Measurements from ENCODE around the gene ZNF343. TPM values are rescaled to one million over a fixed set of nuclear protein-coding genes. Genes with fewer than 3 reads are reported as not detected.

Gene ZNF343
- total RNA-seq, 2 experiments from 2014 or later, result 6.2 to 8.8 TPM

GRCh38 chr20:2462484-2462883, 46.2 kb downstream of the ZNF343 start:
- ChIA-PET POLR2A (no interaction called here), CTCF (interaction anchor here (2.2 kb wide), 1 partner anchor 11 kb away, joined by 9 read pairs; no protein-coding TSS in a partner anchor)
- Mint-ChIP-seq H3K4me3 (no peak overlapping the region), H3K27ac (no peak overlapping the region), H3K36me3 (ENCODE audit: low read depth) (peaks cover 81% of the 10 kb centered on the region), H3K4me1 (peaks cover 15% of the 10 kb centered on the region), H3K27me3 (no peaks in the 10 kb centered on the region), H3K9me3 (no peaks in the 10 kb centered on the region)
- DNase-seq, result no peak

GRCh38 chr20:2460752-2461424, 47.8 kb downstream of the ZNF343 start:
- POLR2A ChIA-PET, result interaction anchor here (7.6 kb wide), 1 partner anchor 9 kb away, joined by 81 read pairs; the partner anchor contains the start of gene SNRPB
- no peaks in the 10 kb centered on the region for H3K27me3 Mint-ChIP-seq
- peaks cover 3% of the 10 kb centered on the region for H3K4me1 Mint-ChIP-seq
- peaks cover 66% of the 10 kb centered on the region for H3K36me3 Mint-ChIP-seq (ENCODE audit: low read depth)
- no peak overlapping the region for H3K4me3 Mint-ChIP-seq
- CTCF ChIA-PET, result interaction anchor here (1.2 to 2.0 kb wide), 3 partner anchors 9 to 252 kb away, joined by 3 to 9 read pairs (median 7); no protein-coding TSS in a partner anchor
- DNase-seq, result no peak
- no peak overlapping the region for H3K27ac Mint-ChIP-seq
- H3K9me3 Mint-ChIP-seq, result no peaks in the 10 kb centered on the region

GRCh38 chr20:2459981-2460751, 48.5 kb downstream of the ZNF343 start:
- CTCF ChIA-PET, result interaction anchor here (0.6 to 2.0 kb wide), 5 partner anchors 8 to 252 kb away, joined by 3 to 9 read pairs (median 3); no protein-coding TSS in a partner anchor
- Mint-ChIP-seq H3K27ac (no peak overlapping the region), H3K36me3 (ENCODE audit: low read depth) (peaks cover 59% of the 10 kb centered on the region), H3K9me3 (no peaks in the 10 kb centered on the region), H3K27me3 (no peaks in the 10 kb centered on the region), H3K4me1 (peaks cover 2% of the 10 kb centered on the region), H3K4me3 (no peak overlapping the region)
- no peak for DNase-seq
- POLR2A ChIA-PET, result interaction anchor here (7.6 kb wide), 1 partner anchor 10 kb away, joined by 81 read pairs; the partner anchor contains the start of gene SNRPB

- Mint-ChIP-seq H3K4me1 (peaks cover 2% of the 10 kb centered on the region), H3K36me3 (ENCODE audit: low read depth) (peaks cover 48% of the 10 kb centered on the region), H3K27ac (no peak overlapping the region), H3K4me3 (no peak overlapping the region), H3K27me3 (no peaks in the 10 kb centered on the region), H3K9me3 (no peaks in the 10 kb centered on the region)
- CTCF ChIA-PET, result interaction anchor here (0.6 to 4.0 kb wide), 2 partner anchors 72 to 253 kb away, joined by 4 to 19 read pairs; no protein-coding TSS in a partner anchor
- POLR2A ChIA-PET, result interaction anchor here (7.6 kb wide), 1 partner anchor 11 kb away, joined by 81 read pairs; the partner anchor contains the start of gene SNRPB
- no peak for DNase-seq
Observed at GRCh38 chr20:2458919-2459499, 49.7 kb downstream of the ZNF343 start.

- POLR2A ChIA-PET, result interaction anchor here (0.7 to 7.6 kb wide), 3 partner anchors 11 to 33 kb away, joined by 3 to 81 read pairs (median 3); partner anchors contain the start of gene SNRPB
- Mint-ChIP-seq H3K36me3 (ENCODE audit: low read depth) (peaks cover 18% of the 10 kb centered on the region), H3K9me3 (no peaks in the 10 kb centered on the region), H3K4me1 (peaks cover 3% of the 10 kb centered on the region), H3K27ac (no peak overlapping the region), H3K27me3 (peaks cover 1% of the 10 kb centered on the region), H3K4me3 (no peak overlapping the region)
- CTCF ChIA-PET, result interaction anchor here (1.0 to 4.0 kb wide), 5 partner anchors 9 to 249 kb away, joined by 3 to 19 read pairs (median 4); no protein-coding TSS in a partner anchor
- no peak for DNase-seq
Observed at GRCh38 chr20:2455771-2456497, 52.8 kb downstream of the ZNF343 start.

GRCh38 chr20:2453792-2454191, 54.9 kb downstream of the ZNF343 start:
- DNase-seq, result no peak
- ChIA-PET POLR2A (no interaction called here), CTCF (interaction anchor here (0.7 to 4.9 kb wide), 8 partner anchors 15 to 246 kb away, joined by 3 to 41 read pairs (median 5); partner anchors contain the start of genes SNRPB and TGM6)
- Mint-ChIP-seq H3K4me3 (no peak overlapping the region), H3K4me1 (peaks cover 19% of the 10 kb centered on the region), H3K27me3 (peaks cover 5% of the 10 kb centered on the region), H3K9me3 (no peaks in the 10 kb centered on the region), H3K27ac (no peak overlapping the region), H3K36me3 (ENCODE audit: low read depth) (peaks cover 3% of the 10 kb centered on the region)

- Mint-ChIP-seq H3K36me3 (ENCODE audit: low read depth) (no peaks in the 10 kb centered on the region), H3K27ac (no peak overlapping the region), H3K9me3 (no peaks in the 10 kb centered on the region), H3K4me1 (peaks cover 19% of the 10 kb centered on the region), H3K27me3 (peaks cover 5% of the 10 kb centered on the region), H3K4me3 (no peak overlapping the region)
- DNase-seq, result peak; percentile 72
- CTCF ChIA-PET, result interaction anchor here (0.5 to 4.9 kb wide), 11 partner anchors 9 to 247 kb away, joined by 3 to 41 read pairs (median 7); partner anchors contain the start of genes NOP56, SNRPB and TGM6
- POLR2A ChIA-PET, result interaction anchor here (1.1 to 2.1 kb wide), 3 partner anchors 18 to 245 kb away, joined by 4 to 6 read pairs (median 4); partner anchors contain the start of gene SNRPB
Observed at GRCh38 chr20:2451939-2452732, 56.6 kb downstream of the ZNF343 start.

GRCh38 chr20:2451422-2451821, 57.3 kb downstream of the ZNF343 start:
- peaks cover 19% of the 10 kb centered on the region for H3K4me1 Mint-ChIP-seq
- no peak for DNase-seq
- CTCF ChIA-PET, result interaction anchor here (0.6 to 4.9 kb wide), 7 partner anchors 9 to 243 kb away, joined by 3 to 41 read pairs (median 9); partner anchors contain the start of gene SNRPB
- H3K27me3 Mint-ChIP-seq, result peaks cover 5% of the 10 kb centered on the region
- H3K27ac Mint-ChIP-seq, result no peak overlapping the region
- POLR2A ChIA-PET, result interaction anchor here (1.7 to 2.1 kb wide), 2 partner anchors 19 to 244 kb away, joined by 4 to 6 read pairs; partner anchors contain the start of gene SNRPB
- H3K9me3 Mint-ChIP-seq, result no peaks in the 10 kb centered on the region
- no peaks in the 10 kb centered on the region for H3K36me3 Mint-ChIP-seq (ENCODE audit: low read depth)
- H3K4me3 Mint-ChIP-seq, result no peak overlapping the region

GRCh38 chr20:2449386-2449785, 59.3 kb downstream of the ZNF343 start:
- Mint-ChIP-seq H3K36me3 (ENCODE audit: low read depth) (no peaks in the 10 kb centered on the region), H3K9me3 (no peaks in the 10 kb centered on the region), H3K4me1 (peaks cover 17% of the 10 kb centered on the region), H3K27ac (no peak overlapping the region), H3K4me3 (no peak overlapping the region), H3K27me3 (peaks cover 8% of the 10 kb centered on the region)
- POLR2A ChIA-PET, result interaction anchor here (1.0 kb wide), 1 partner anchor 21 kb away, joined by 4 read pairs; the partner anchor contains the start of gene SNRPB
- CTCF ChIA-PET, result interaction anchor here (1.0 to 4.9 kb wide), 2 partner anchors 62 to 101 kb away, joined by 3 to 41 read pairs; no protein-coding TSS in a partner anchor
- DNase-seq, result no peak

GRCh38 chr20:2446845-2447244, 61.9 kb downstream of the ZNF343 start:
- Mint-ChIP-seq H3K27me3 (peaks cover 8% of the 10 kb centered on the region), H3K27ac (no peak overlapping the region), H3K4me1 (peaks cover 17% of the 10 kb centered on the region), H3K4me3 (no peak overlapping the region), H3K36me3 (ENCODE audit: low read depth) (no peaks in the 10 kb centered on the region), H3K9me3 (no peaks in the 10 kb centered on the region)
- ChIA-PET POLR2A (interaction anchor here (1.4 kb wide), 1 partner anchor 23 kb away, joined by 6 read pairs; the partner anchor contains the start of gene SNRPB), CTCF (interaction anchor here (1.0 to 2.5 kb wide), 5 partner anchors 9 to 239 kb away, joined by 3 to 14 read pairs (median 4); no protein-coding TSS in a partner anchor)
- no peak for DNase-seq

Measured in activated CD4-positive, alpha-beta memory T cell treated with anti-CD3 and anti-CD28 coated beads, Interleukin-2, amount 10 ng/mL, durations not matched to agents 7 days and 5 days (primary cell).